Erythroblast (primary cell): Measurements from ENCODE around the gene RNASE8.

Experiments
- GATA1 ChIP-seq: IDR thresholded peaks from 2 replicates; pipeline ENCODE4 v1.6.1; 2011; ENCODE audit warnings: low read depth, mild to moderate bottlenecking, control low read depth, low read length, moderate library complexity
- POLR2A ChIP-seq: IDR thresholded peaks from 2 replicates; pipeline ENCODE4 v1.6.1; 2011; ENCODE audit warnings: mild to moderate bottlenecking, low read length

DNA sequence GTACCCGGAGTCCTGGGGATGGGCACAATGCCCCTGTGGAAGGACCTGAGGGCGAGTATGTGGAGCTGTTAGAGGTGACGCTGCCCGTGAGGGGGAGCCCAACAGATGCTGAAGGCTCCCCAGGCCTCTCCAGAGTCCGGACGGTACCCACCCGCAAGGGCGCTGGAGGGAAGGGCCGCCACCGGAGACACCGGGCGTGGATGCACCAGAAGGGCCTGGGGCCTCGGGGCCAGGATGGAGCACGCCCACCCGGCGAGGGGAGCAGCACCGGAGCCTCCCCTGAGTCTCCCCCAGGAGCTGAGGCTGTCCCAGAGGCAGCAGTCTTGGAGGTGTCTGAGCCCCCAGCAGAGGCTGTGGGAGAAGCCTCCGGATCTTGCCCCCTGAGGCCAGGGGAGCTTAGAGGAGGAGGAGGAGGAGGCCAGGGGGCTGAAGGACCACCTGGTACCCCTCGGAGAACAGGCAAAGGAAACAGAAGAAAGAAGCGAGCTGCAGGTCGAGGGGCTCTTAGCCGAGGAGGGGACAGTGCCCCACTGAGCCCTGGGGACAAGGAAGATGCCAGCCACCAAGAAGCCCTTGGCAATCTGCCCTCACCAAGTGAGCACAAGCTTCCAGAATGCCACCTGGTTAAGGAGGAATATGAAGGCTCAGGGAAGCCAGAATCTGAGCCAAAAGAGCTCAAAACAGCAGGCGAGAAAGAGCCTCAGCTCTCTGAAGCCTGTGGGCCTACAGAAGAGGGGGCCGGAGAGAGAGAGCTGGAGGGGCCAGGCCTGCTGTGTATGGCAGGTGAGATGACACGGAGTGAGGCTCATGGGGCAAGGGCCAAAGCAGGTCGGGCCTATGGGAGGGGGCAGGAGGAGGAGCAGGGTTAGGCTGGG, 17.0 kb downstream of the RNASE8 start:
- TF ChIP-seq POLR2A (no peak), GATA1 (no peak)
